Left colon (tissue), 2 donors: ENCODE measurements around the gene TCAF2. TPM values are rescaled to one million over a fixed set of nuclear protein-coding genes. Genes with fewer than 3 reads are reported as not detected.
A peak's percentile ranks its signal among the peaks of the same experiment; 100 is the strongest.
"Not testable (repeated sequence)": the region's sequence is repeated elsewhere in the genome, so short reads cannot be mapped to it uniquely, and the experiment has no call there.

Experiments
- ATAC-seq: fragments of 200-7000 bp; cut with Tn5 transposase; one replicate; pipeline ENCODE4 v1.9.1; 2020; ENCODE audit warnings: mild to moderate bottlenecking, moderate library complexity
- DNase-seq, 2 donors: peaks; one replicate each; pipeline ENCODE4 v3.0.0-alpha.2; 2020
- intact Hi-C, 2 donors: fragments of 100-400 bp; cut with DNase I in 1 of 2; cut with micrococcal nuclease in 1 of 2; formaldehyde crosslinking; loops; one replicate each; pipeline versions ENCODE4 v1.11.2 to v1.14.0; 2022; cut with DNase I, micrococcal nuclease
- long read RNA-seq: library from polyadenylated mRNA; unstranded; transcript quantifications from one replicate; pipeline ENCODE4 v2.0.0, GENCODE V29; 2021
- total RNA-seq, 2 donors: library from RNA; stranded (reverse); fragmentation: NEBNext Ultra II Directional; extraction: Animal tissue kit (Norgen Biotek cat#: 25700); gene quantifications; one replicate each; pipeline ENCODE4 v1.2.1, GENCODE V29; 2021
- donor health status: DM: no; HTN: no; CAD: no.
- donor health status: DM: yes; HTN: yes; CAD: no.

The TCAF2 gene
- 1 to 10 TPM in 1 of 2 donors, under 1 TPM in 1; 0.89 to 2.1 TPM for total RNA-seq
- long read RNA-seq, partial matches to known transcripts = 0 of 1 reads
- long read RNA-seq, other reads (novel, unspliced or antisense) = 1 of 1 reads

DNA sequence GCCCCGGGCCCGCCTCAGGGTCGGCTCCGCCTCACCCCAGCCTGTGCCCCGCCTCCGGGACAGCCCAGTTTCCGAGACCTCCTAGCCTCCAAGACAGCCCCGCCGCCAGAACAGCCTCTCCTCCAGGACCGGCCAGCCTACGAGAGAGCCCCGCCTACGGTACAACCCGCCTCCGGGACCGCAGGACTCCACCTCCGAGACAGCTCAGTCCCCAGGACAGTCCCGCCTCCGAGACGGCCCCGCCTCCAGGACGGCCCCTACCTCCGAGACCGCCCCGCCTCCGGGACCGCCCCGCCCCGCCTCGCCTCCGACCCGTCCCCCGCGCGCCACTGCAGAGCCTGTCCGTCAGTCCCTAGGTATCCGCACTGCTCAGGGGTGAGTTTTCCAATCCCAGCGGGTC, at the start of gene TCAF2:
TCAF2 (plus strand) TSS at position 329 of the 400 bp plus-strand sequence.
- peak; percentile 95 for ATAC-seq
- intact Hi-C loops = not testable (repeated sequence)
- DNase-seq = peak; percentile 66 to 78

- intact Hi-C loops, DNase-seq, ATAC-seq: not testable (repeated sequence)
These were observed 49.3 kb upstream of the TCAF2 start, which contains the start of gene CTAGE15 for GRCh38 chr7:143571501-143571900. TSS of gene CTAGE15 (plus strand) at chr7:143571801. CDS start at chr7:143571818, 17 bp downstream.

GRCh38 chr7:143588183-143588582, 32.6 kb upstream of the TCAF2 start:
- DNase-seq, ATAC-seq, intact Hi-C loops: not testable (repeated sequence)

- DNase-seq, intact Hi-C loops, ATAC-seq: not testable (repeated sequence)
These were observed 30.9 kb upstream of the TCAF2 start for GRCh38 chr7:143589897-143590296.

DNA sequence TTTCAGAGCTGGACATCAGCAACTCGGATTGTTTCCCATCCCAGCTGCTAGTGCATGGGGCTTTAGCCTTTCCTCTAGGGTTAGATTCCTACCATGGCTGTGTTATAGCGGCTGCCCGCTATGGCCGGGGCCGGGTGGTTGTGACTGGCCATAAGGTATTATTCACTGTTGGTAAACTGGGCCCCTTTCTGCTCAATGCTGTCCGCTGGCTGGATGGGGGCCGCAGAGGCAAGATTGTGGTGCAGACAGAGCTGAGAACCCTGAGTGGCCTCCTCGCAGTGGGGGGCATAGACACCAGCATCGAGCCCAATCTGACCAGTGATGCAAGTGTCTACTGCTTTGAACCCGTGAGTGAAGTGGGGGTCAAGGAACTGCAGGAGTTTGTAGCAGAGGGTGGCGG, 22.7 kb upstream of the TCAF2 start:
- ATAC-seq = not testable (repeated sequence)

GRCh38 chr7:143603549-143603948, 17.2 kb upstream of the TCAF2 start:
- ATAC-seq, intact Hi-C loops, DNase-seq: not testable (repeated sequence)

More for the DNA sequence above, 22.7 kb upstream of the TCAF2 start:
- DNase-seq, intact Hi-C loops: not testable (repeated sequence)

GRCh38 chr7:143606088-143606487, 14.7 kb upstream of the TCAF2 start:
- ATAC-seq, intact Hi-C loops, DNase-seq: not testable (repeated sequence)

GRCh38 chr7:143615545-143615944, 5.2 kb upstream of the TCAF2 start:
- intact Hi-C loops, DNase-seq: not testable (repeated sequence)
- peak; percentile 61 for ATAC-seq

DNA sequence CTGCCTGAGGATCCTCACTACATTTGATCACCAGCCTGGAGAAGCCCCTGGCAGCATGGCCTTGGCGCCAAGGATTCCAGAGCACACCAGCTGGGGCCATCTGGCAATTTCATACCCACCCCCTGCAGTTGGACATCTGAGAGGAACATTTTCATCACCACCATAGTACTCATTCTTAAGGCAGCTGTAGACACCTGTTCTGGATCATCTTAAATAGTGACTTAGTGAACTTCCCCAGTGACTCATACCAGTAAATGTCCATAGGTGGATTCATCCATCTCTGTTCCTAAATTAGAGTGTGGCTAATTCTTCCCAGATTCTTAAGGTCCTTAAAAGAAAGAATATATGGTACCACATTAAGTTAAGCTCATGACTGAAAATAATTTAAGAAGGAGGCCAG, 3.6 kb upstream of the TCAF2 start:
- DNase-seq, intact Hi-C loops, ATAC-seq: not testable (repeated sequence)

DNA sequence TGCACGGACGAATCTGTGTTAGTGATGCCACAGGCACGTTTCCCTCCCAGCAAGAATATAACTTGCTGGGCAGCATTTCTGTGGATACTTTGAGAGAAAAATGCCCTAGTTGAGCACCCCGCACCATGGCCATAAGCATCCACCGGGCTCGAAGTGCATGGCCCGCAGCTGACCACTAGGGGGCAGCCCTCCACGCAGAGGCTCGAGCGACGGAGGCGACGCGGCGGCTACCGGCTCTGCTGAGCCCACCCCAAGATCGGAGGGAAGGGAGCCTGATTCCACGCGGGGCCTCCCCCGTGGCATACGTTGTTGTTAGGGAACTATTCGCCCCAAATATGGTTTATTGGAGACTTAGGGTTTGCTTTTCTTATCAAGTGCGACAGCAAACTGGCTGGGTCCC, 716 bp upstream of the TCAF2 start:
- intact Hi-C loops = not testable (repeated sequence)
- ATAC-seq = peak; percentile 67
- DNase-seq = peak; percentile 23 to 76

DNA sequence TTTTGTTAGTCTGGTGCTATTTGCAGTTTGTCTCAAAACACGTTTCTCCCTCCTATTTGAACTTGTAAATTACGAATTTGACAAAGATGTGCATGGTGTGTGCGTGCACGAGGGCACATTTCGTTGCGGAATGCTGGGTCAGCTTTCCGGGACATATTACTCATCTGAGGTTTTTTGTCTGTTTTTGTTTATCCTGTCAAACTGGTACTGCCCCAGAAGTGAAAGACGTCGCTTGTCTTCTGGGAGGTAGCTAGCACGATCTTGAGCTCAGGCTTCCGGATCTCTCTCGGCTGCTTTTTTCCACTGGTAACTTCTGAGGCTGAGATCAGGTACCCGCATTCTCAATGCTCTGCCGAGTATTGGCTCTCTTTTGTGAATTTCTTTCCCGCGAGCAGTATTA, 401 bp downstream of the TCAF2 start:
- ATAC-seq = peak; percentile 11
- intact Hi-C loops, DNase-seq: not testable (repeated sequence)

GRCh38 chr7:143622130-143622529, 1.4 kb downstream of the TCAF2 start:
- ATAC-seq, intact Hi-C loops: not testable (repeated sequence)

GRCh38 chr7:143630653-143631052, 9.9 kb downstream of the TCAF2 start:
- intact Hi-C loops, DNase-seq, ATAC-seq: not testable (repeated sequence)

More at GRCh38 chr7:143622130-143622529, 1.4 kb downstream of the TCAF2 start:
- DNase-seq = not testable (repeated sequence)

DNA sequence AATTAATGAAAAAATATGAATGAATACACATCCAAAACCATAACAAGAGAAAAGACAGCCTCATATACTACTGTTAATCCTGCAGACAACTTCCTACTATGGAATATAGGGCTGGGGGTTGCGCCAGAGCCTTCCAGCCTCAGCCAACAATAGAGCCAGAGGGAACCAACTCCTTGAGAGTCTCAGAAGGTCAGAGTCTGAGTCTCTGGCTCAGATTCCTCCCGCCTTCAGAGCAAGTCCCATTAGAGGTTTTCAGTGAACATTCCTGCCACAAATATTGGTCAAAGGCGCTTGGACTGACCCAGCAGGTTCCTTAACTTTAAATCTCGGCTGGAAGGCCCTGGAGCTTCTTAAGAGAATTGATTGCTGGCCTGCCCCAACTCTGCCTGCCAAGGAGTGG, 11.7 kb downstream of the TCAF2 start:
- intact Hi-C loops, DNase-seq: not testable (repeated sequence)
- ATAC-seq = peak; percentile 70

DNA sequence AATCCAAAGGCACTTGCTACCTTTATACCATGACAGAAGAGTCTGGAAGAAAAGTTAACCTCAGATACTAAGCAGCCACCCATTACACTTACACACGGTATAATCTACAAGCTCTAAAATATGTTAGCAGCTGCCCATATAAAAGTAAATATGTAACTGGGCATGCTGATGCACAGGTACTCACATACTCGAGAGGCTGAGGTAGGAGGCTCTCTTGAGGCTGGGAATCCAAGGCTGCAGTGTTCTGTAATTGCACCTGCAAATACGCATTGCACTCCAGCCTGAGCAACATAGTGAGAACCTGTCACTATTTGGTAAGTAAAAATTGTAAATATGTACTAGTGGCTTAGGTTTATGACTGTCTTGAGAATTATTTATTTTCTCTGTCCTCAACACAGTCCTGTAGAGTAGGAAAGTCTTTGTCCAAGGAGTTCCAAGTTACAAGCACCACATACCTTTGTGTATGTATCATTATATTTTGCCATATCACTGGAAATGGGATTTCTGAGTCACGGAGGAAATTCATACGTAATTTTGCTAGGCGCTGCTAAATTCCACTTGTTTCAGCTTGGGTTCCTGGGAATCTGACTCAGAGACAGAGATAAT, 12.3 kb downstream of the TCAF2 start:
- ATAC-seq, intact Hi-C loops, DNase-seq: not testable (repeated sequence)

- peak; percentile 48 for ATAC-seq
- intact Hi-C loops, DNase-seq: not testable (repeated sequence)
These were observed 14.8 kb downstream of the TCAF2 start for GRCh38 chr7:143635364-143636240.

- DNase-seq, intact Hi-C loops: not testable (repeated sequence)
- peak; percentile 78 for ATAC-seq
These were observed 18.6 kb downstream of the TCAF2 start for GRCh38 chr7:143639372-143639771.

GRCh38 chr7:143640528-143641189, 19.9 kb downstream of the TCAF2 start:
- not testable (repeated sequence) for ATAC-seq, DNase-seq

GRCh38 chr7:143646598-143646997, 25.8 kb downstream of the TCAF2 start:
- DNase-seq, ATAC-seq, intact Hi-C loops: not testable (repeated sequence)

More at GRCh38 chr7:143640528-143641189, 19.9 kb downstream of the TCAF2 start:
- intact Hi-C loops = not testable (repeated sequence)
